ENCODE data around the gene CFAP57. TPM values are rescaled to one million over a fixed set of nuclear protein-coding genes. Genes with fewer than 3 reads are reported as not detected.

The CFAP57 gene
- total and polyA plus RNA-seq, 2 of the 13 experiments (the other 11 are each of a cell fraction or from before 2014, with no cell fraction given), result 0.01 TPM; not detected in 1

GRCh38 chr1:43214501-43215444 is 42.6 kb downstream of the CFAP57 start (continued):
- TF ChIP-seq ARID4A (CRISPR knock-in tag; IDR thresholded peaks at IDR 0.05; ENCODE audit: borderline replicate concordance), result no peak

- in situ Hi-C loops (cut with HindIII; ENCODE audit: extremely low pct_ligation_motif_present, low pct_unique_long_range_greater_than_20kb), result no loop called here
These were observed 45.6 kb downstream of the CFAP57 start for GRCh38 chr1:43217747-43218146.

More at GRCh38 chr1:43217747-43218146, 45.6 kb downstream of the CFAP57 start:
- H3K36me3 ChIP-seq (replicated peaks in 1 of 2; ENCODE audit: control insufficient read depth in 1 of 2, insufficient read depth in 2 of 2, low read length in 2 of 2), result no peaks in the 10 kb centered on the region
- intact Hi-C loops (cut with micrococcal nuclease; ENCODE audit: unreplicated experiment), result no loop called here
- peaks cover 19% of the 10 kb centered on the region for H3K4me1 ChIP-seq (ENCODE audit: insufficient read depth, low read length)
- ChIA-PET CTCF (ENCODE audit: low intra/inter-chr PET ratio, low total read pairs) (no interaction called here), POLR2A (no interaction called here)
- H3K79me2 ChIP-seq (ENCODE audit: insufficient read depth, low read length), result no peaks in the 10 kb centered on the region
- H2AFZ ChIP-seq (ENCODE audit: low read length), result no peak overlapping the region
- no peak overlapping the region for H3K4me3 ChIP-seq (replicated peaks in 1 of 3; ENCODE audit: insufficient read depth in 1 of 3, low read depth in 2 of 3, low read length in 3 of 3)
- DNase-seq (ENCODE audit: low spot score), result no peak
- no peak overlapping the region for H3K27ac ChIP-seq (ENCODE audit: extremely low read length, insufficient read depth, low read length)
- FAIRE-seq, result no peak
- TF ChIP-seq NFATC3 (CRISPR knock-in tag; IDR thresholded peaks at IDR 0.05) (no peak), ZNF329 (CRISPR knock-in tag; IDR thresholded peaks at IDR 0.05; ENCODE audit: low read depth) (no peak), U2AF1 (optimal IDR thresholded peaks at IDR 0.05; ENCODE audit: low read depth, low read length) (no peak), XRCC5 (optimal IDR thresholded peaks at IDR 0.05; ENCODE audit: low read length) (no peak), JARID2 (CRISPR knock-in tag; IDR thresholded peaks at IDR 0.05; ENCODE audit: insufficient replicate concordance) (no peak), MLLT10 (CRISPR knock-in tag; IDR thresholded peaks at IDR 0.05) (no peak), PITX1 (CRISPR knock-in tag; IDR thresholded peaks at IDR 0.05) (no peak), PCBP1 (IDR thresholded peaks at IDR 0.05; ENCODE audit: borderline replicate concordance, low read depth, low read length) (no peak)
- no peak for ATAC-seq
- WGBS (ENCODE audit: low lambda C conversion rate), result 61% methylated on average over 10 of the region's 10 CpGs
- H4K20me1 ChIP-seq (ENCODE audit: insufficient read depth, low read length), result no peaks in the 10 kb centered on the region
- no peaks in the 10 kb centered on the region for H3K9me3 ChIP-seq (ENCODE audit: low read length)
- BruUV-seq (replicated peaks), result no TSS peak
- H3K9ac ChIP-seq (ENCODE audit: insufficient read depth, low read depth, low read length), result no peak overlapping the region
- H3K4me2 ChIP-seq (ENCODE audit: low read depth, low read length), result no peak overlapping the region
- H3K27me3 ChIP-seq (ENCODE audit: control insufficient read depth in 1 of 2, insufficient read depth in 2 of 2, low read length in 2 of 2), result peaks cover 11 to 23% of the 10 kb centered on the region in 2 experiments; a peak in 3 of 5 replicates
